Embryonic facial prominence (tissue), 1 donor: ENCODE results near the gene EMB.
"Not testable (repeated sequence)": the region's sequence is repeated elsewhere in the genome, so short reads cannot be mapped to it uniquely, and the experiment has no call there.

Experiments
- DNase-seq: peaks from one replicate; pipeline ENCODE4 v3.0.0-alpha.2; 2016; ENCODE audit errors: extremely low spot score

EMB gene

GRCh38 chr5:50421184-50421950, 19.7 kb downstream of the EMB start:
- DNase-seq, result not testable (repeated sequence)

DNA sequence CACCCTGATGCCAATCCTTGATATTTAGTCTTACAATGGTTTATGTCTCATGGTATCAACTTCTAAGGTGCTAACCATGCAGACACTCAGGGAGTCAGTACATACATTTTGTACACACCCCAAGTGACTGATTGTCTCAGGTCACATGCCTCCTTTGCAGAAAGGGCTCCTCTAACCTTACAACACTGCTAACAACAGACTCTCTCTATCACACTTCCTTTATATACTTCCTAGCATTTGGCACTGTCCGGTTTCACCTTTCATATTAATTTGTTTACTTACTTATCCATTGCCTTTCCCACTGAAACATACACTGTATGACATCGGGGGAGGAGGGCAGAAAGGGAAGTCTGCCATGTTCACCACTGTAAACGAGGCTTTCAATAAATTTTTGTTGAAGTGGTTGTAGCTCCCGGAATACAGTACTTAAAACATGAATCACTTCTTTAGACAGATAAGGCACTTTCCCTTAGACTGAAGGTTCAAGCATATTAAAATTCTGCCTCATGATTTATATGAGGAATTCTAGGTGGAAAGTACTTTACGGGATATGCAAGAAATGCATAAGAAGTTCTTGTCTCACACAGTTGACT, 20.6 kb downstream of the EMB start:
- DNase-seq, result no peak

DNA sequence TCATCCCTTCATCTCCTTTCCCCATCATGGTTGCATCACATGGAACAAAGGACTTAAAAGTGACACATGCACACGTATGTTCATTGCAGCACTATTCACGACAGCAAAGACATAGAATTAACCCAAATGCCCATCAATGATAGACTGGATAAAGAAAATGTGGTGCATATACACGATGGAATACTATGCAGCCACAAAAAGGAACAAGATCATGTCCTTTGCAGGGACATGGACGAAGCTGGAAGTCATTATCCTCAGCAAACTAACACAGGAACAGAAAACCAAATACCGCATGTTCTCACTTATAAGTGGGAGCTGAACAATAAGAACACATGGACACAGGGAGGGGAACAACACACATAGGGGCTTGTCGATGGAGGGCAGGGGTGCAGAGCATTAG, 21.4 kb downstream of the EMB start:
- DNase-seq, result not testable (repeated sequence)

GRCh38 chr5:50416637-50417036, 24.5 kb downstream of the EMB start:
- not testable (repeated sequence) for DNase-seq

- no peak for DNase-seq
These were observed 25.2 kb downstream of the EMB start for GRCh38 chr5:50415912-50416311.

DNA sequence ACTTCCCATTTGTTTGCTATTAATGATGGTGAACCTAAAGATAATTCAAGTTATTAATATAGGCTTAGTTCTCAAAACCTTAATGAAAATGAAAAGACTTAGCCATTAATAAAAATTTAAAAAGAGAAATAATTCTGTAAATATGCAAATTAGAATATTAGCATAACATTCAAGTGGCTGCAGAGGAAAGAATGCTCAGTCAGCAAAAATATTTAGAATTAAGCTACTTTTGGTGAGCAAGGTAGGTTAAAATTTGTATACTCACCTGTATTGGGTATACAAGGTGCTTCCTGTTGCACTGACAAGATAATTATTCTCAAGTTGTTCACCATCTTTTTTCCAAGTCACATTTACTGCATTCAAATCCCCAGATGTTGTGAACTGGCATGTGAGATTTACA, 30.2 kb downstream of the EMB start:
- not testable (repeated sequence) for DNase-seq

GRCh38 chr5:50406877-50407276, 34.2 kb downstream of the EMB start:
- DNase-seq, result no peak

DNA sequence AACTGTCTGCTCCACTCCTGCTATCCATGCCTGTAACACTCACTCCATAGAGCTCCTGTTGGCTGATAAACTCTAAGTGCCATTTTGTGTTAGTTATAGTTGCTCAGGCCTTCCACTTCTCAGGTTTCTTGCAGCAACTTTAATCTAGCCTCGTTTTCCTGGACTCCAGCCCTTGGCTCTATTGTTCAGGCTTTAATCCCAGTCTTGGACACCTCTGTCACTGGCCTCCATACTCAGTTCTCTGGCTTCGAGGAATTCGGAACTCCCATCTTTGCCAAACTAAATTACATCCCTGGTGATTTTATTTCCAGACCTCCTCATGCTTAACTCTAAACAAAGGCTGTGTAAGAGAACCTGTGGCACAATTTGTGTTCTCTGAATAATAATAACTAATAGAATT, 39.8 kb downstream of the EMB start:
- no peak for DNase-seq

DNA sequence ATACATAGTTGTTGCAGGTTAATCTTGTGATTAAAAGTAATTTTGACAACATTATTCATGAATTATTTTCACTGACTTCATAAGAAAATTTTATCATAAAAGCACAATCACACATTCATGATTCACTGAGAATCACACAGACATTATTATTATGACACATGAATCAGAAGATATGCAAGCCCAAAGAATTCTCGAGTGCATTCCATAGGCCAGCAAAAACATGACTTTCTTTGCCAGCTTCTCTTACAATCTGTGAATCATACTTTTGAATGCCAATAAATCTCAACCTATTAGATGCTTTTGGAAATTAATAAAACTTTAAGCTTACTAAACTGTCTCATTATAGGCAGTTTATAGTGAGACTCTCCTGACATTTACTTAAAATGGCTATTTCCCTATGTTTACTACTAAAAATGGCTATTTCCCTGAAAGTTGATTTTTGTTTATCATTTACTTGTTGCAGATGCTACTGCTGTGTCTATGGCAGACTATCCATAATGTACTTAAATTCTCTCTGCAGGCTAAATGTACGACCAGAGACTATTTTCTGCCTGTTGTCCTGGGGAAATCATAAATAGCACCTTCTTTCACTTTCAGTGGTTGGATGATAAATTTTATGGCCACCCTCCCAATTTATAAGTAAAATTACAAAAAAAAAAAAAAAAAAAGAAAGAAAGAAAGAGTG, 47.0 kb downstream of the EMB start:
- DNase-seq, result not testable (repeated sequence)

- DNase-seq, result not testable (repeated sequence)
These were observed 48.8 kb downstream of the EMB start for GRCh38 chr5:50392289-50392688.

- DNase-seq, result not testable (repeated sequence)
These were observed 56.7 kb downstream of the EMB start for GRCh38 chr5:50384381-50384780.

DNA sequence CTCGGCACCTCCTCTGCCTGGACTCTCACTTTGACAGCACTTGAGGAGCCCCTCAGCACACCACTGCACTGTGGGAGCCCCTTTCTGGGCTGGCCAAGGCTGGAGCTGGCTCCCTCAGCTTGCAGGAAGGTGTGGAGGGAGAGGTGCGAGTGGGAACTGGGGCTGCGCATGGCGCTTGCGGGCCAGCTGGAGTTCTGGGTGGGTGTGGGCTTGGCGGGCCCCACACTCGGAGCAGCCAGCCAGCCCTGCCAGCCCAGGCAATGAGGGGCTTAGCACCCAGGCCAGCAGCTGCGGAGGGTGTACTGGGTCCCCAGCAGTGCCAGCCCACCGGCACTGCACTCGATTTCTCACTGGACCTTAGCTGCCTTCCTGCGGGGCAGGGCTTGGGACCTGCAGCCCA, 64.4 kb downstream of the EMB start:
- not testable (repeated sequence) for DNase-seq

DNA sequence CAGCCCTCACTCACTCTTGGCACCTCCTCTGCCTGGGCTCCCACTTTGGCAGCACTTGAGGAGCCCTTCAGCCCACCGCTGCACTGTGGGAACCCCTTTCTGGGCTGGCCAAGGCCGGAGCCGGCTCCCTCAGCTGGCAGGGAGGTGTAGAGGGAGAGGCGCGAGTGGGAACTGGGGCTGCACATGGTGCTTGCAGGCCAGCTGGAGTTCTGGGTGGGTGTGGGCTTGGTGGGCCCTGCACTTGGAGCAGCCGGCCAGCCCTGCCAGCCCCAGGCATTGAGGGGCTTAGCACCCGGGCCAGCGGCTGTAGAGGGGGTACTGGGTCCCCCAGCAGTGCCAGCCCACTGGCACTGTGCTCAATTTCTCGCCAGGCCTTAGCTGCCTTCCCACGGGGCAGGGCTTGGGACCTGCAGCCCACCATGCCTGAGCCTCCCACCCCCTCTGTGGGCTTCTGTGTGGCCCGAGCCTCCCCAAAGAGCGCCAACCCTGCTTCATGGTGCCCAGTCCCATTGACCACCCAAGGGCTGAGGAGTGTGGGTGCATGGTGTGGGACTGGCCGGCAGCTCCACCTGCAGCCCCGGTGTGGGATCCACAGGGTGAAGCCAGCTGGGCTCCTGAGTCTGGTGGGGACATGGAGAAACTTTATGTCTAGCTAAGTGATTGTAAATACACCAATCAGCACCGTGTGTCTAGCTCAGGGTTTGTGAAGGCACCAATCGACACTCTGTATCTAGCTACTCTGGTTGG, 71.6 kb downstream of the EMB start:
- not testable (repeated sequence) for DNase-seq

GRCh38 chr5:50365426-50366251, 75.4 kb downstream of the EMB start:
- DNase-seq, result no peak

GRCh38 chr5:50364535-50365309, 76.4 kb downstream of the EMB start:
- not testable (repeated sequence) for DNase-seq

GRCh38 chr5:50359187-50359586, 81.9 kb downstream of the EMB start:
- DNase-seq, result no peak

DNA sequence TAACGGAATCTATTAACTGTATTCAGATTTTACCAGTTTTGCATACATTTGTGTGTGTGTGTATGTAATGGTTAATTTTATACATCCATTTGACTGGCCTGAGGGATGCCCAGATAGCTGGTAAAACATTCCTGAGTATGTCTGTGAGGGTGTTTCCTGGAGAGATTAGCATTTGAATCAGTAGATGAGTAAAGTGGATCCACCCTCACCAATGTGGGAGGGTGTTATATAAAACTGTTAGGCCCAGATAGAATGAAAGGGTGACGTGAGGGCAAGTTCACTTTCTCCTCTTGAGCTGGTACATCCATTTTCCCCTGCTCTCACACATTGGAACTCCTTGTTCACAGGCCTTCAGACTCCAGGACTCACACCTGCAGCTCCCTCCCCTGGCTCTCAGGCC, 88.7 kb downstream of the EMB start:
- DNase-seq, result no peak
